GM12873 (cell line): Measurements from ENCODE around the gene AKAP1.

Experiments used
- CTCF ChIP-seq: IDR thresholded peaks from 2 replicates; pipeline ENCODE4 v1.5.1; 2012; ENCODE audit warnings: low read depth, mild to moderate bottlenecking, moderate library complexity, low read length, control low read depth; ENCODE audit not compliant: insufficient read depth; ENCODE audit errors: missing control alignments

The AKAP1 gene

DNA sequence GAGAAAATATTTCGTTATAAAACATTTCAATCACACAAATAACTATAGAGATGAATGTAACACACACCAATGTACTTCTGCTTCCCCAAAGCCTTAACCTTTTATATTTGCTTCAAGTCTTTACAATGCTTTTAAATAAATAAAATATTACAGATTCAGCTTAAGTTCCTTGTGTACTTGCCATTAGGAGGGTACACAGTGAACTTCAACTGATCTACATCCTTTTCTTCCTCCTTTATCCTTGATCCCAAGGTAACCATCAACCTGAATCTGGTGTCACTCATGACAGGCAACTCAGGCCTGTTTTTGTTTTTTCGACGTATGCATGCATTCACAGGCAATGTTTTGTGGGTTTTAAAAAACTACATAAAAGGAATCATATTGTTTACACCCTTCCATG, 9.3 kb upstream of the AKAP1 start:
- no peak for TF ChIP-seq CTCF

DNA sequence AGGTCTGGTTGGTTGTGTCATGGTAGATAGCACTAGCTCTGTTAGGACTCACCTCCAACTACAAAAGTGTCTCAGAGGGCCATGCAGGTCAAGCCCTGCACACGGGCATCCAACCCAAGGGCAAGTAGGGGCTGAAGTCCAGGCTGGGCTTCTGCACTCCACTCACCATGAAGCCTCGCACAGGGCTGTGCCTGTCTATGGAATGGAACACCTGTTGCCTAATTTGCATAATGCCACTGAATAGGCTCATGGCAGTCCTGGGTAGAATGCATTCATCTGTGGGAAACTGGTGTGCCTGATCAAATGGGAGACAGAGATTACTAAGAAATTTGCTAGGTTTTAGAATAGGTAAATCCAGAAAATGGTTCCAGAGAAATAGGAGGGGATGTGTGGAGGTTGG, 8.0 kb upstream of the AKAP1 start:
- no peak for TF ChIP-seq CTCF

- no peak for TF ChIP-seq CTCF
Observed at GRCh38 chr17:57078274-57078673, 6.8 kb upstream of the AKAP1 start.

- no peak for TF ChIP-seq CTCF
Observed at GRCh38 chr17:57080718-57081117, 4.3 kb upstream of the AKAP1 start.

GRCh38 chr17:57082441-57082840, 2.6 kb upstream of the AKAP1 start:
- TF ChIP-seq CTCF: no peak

DNA sequence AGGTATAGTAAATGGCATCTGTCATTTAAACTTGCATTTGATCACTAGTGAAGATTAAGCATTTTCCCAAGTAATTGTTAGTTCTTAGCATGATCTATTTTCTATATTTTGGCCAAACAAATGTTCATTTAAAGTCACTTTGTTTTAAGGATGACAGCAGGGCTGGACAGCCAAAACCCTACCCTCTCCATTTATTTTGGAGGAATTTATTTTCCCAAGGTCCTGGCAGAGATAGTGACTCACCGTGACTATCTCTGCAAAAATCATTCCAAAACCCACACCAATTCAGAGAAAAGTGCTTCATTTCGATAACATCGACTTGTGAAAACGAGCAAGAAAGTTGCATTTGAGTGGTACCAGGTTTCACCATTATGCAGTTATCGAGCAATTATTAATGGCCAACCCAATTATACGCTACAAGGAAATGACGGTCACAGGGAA, 665 bp upstream of the AKAP1 start:
- no peak for TF ChIP-seq CTCF

DNA sequence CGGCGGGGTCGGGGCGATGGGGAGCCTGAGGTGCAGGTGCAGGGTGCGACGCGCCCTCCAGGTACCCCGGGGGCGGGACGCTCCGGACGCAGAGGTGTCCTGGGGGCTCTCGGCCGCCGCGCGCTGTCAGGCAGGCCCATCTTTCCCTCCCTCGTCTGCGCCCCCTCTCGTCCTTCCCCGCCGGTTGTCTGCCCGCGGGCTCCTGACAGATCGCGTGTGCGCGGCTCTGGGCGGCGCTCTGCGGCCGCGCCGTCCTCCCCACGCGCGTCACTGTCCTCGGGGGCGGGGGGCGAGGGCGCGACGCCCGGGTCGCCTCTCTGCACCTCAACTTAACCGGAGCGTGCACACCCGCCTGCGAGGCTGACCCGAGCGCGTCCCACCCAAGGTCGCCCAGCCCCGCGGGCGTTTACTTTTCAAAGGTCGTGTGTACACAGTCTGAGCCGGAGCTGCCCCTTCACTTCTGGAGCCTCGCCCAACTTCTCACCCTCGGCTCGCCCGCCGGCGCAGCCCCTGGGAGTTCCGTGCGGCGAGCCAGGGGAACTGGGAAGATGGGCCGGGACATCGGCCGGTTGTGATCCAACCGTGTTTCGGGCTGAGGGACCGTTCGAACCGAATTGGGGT, 512 bp downstream of the AKAP1 start:
- peak; percentile 18 for TF ChIP-seq CTCF
